ENCODE results near the gene TAF3.

DNA sequence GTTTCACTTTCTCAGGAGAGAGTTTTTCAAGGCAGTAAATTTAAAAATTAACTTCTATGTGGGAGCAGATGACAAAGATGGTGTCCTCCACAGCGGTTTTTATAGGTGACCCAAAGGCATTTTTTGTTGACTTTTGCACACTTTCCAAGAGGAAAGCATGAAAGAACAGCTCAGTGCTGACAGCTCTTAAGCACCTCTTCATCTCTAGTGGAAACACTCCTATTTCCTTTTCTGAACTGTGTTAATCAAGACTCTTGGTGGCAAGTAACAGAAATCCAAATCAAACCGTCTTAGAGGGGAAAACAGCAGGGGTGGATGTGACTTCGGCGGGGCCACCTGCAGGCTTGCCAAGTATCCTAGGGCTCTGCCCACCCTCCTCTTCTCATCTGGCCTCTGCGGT is 164.4 kb downstream of the TAF3 start:
- TF ChIP-seq, protein P1, sequence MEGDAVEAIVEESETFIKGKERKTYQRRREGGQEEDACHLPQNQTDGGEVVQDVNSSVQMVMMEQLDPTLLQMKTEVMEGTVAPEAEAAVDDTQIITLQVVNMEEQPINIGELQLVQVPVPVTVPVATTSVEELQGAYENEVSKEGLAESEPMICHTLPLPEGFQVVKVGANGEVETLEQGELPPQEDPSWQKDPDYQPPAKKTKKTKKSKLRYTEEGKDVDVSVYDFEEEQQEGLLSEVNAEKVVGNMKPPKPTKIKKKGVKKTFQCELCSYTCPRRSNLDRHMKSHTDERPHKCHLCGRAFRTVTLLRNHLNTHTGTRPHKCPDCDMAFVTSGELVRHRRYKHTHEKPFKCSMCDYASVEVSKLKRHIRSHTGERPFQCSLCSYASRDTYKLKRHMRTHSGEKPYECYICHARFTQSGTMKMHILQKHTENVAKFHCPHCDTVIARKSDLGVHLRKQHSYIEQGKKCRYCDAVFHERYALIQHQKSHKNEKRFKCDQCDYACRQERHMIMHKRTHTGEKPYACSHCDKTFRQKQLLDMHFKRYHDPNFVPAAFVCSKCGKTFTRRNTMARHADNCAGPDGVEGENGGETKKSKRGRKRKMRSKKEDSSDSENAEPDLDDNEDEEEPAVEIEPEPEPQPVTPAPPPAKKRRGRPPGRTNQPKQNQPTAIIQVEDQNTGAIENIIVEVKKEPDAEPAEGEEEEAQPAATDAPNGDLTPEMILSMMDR (IDR thresholded peaks at IDR 0.05): no peak
- no peak for TF ChIP-seq POLR2A (IDR thresholded peaks at IDR 0.05)
